Measurements from ENCODE around the gene EPG5. TPM values are rescaled to one million over a fixed set of nuclear protein-coding genes. Genes with fewer than 3 reads are reported as not detected.

The EPG5 gene
- total RNA-seq, 1 experiment from 2014 or later: 16.1 TPM

GRCh38 chr18:46001074-46001473, 33.9 kb upstream of the EPG5 start:
- Histone ChIP-seq H2BK15ac (ENCODE audit: low read depth, low read length) (no peak overlapping the region), H4K20me1 (ENCODE audit: control insufficient read depth, insufficient read depth, insufficient read length) (no peaks in the 10 kb centered on the region), H2BK5ac (ENCODE audit: insufficient read length, low read length) (no peak overlapping the region), H3K18ac (ENCODE audit: insufficient read length, low read depth, low read length) (no peak overlapping the region), H2BK120ac (ENCODE audit: low read depth, low read length, poor library complexity, severe bottlenecking) (no peak overlapping the region), H4K8ac (replicated peaks; ENCODE audit: insufficient read length, low read depth, low read length) (no peak overlapping the region), H3T11ph (ENCODE audit: low read length) (no peak overlapping the region), H3K23ac (ENCODE audit: insufficient read length, low read depth, low read length) (no peak overlapping the region), H3K4me1 (ENCODE audit: insufficient read depth, low read length) (no peaks in the 10 kb centered on the region; the same call in 1 of the 2 replicates), H3K14ac (ENCODE audit: insufficient read depth, low read length) (no peak overlapping the region), H3K27me3 (ENCODE audit: insufficient read depth, low read length) (no peaks in the 10 kb centered on the region), H2AFZ (ENCODE audit: low read length) (no peak overlapping the region), H3K79me1 (ENCODE audit: insufficient read depth, low read depth, low read length, poor library complexity, severe bottlenecking) (no peaks in the 10 kb centered on the region), H3K4ac (ENCODE audit: low read depth, low read length) (no peak overlapping the region), H4K91ac (ENCODE audit: insufficient read length, low read depth, low read length) (no peak overlapping the region), H2BK12ac (ENCODE audit: insufficient read length, low read depth, low read length) (no peak overlapping the region), H3K27ac (ENCODE audit: insufficient read length, low read depth, low read length) (no peak overlapping the region), H3K79me2 (ENCODE audit: insufficient read depth, low read length) (no peaks in the 10 kb centered on the region), H2BK20ac (ENCODE audit: low read depth, low read length, poor library complexity, severe bottlenecking) (no peak overlapping the region), H3K4me2 (ENCODE audit: insufficient read depth, insufficient read length, low read length) (no peak overlapping the region), H3K56ac (ENCODE audit: insufficient read length, low read depth, low read length) (no peak overlapping the region), H2AK5ac (ENCODE audit: insufficient read length, low read length) (no peak overlapping the region), H3K9me3 (ENCODE audit: control insufficient read depth, low read depth, low read length) (no peaks in the 10 kb centered on the region), H4K5ac (ENCODE audit: insufficient read length, low read depth, low read length) (no peak overlapping the region), H3K23me2 (ENCODE audit: insufficient read length, low read depth, low read length, poor library complexity, severe bottlenecking) (no peaks in the 10 kb centered on the region), H3K9ac (ENCODE audit: extremely low read depth, insufficient read length, low read length) (no peak overlapping the region)
- Mint-ChIP-seq H3K27ac (no peak overlapping the region), H3K36me3 (ENCODE audit: insufficient read depth in 1 of 3, low read depth in 3 of 3) (peaks cover 0 to 3% (median 0%) of the 10 kb centered on the region in 3 experiments; a peak in 1 of 7 replicates), H3K4me3 (no peak overlapping the region), H3K9me3 (peaks cover 10 to 14% of the 10 kb centered on the region in 2 experiments; a peak in 4 of 5 replicates), H3K4me1 (peaks cover 14% of the 10 kb centered on the region in 2 experiments; a peak in 3 of 4 replicates), H3K27me3 (ENCODE audit: low read depth) (no peaks in the 10 kb centered on the region)
- no peak for DNase-seq
- no peak for TF ChIP-seq CTCF (conservative IDR thresholded peaks at IDR 0.05)
- WGBS (ENCODE audit: extremely low coverage, insufficient read length, low lambda C conversion rate): no CpG with 5 or more reads among the region's 1 CpG
